Right lobe of liver (tissue), 4 donors: Measurements from ENCODE around the gene PTH.

Source experiments
- POLR2A ChIP-seq: fragments of 450-650 bp; IDR thresholded peaks from one replicate; pipeline ENCODE4 v1.6.1; 2017; ENCODE audit warnings: antibody characterized with exemption, mild to moderate bottlenecking
- TF ChIP-seq, protein P1 (sequence below), 4 donors: fragments of 200-600 bp in 3 of 4; fragments of 450-650 bp in 1 of 4; IDR thresholded peaks; one replicate each; pipeline versions ENCODE4 v1.5.1 to v1.8.0; 2016 to 2022; ENCODE audit warnings: antibody characterized with exemption in 4 of 4, mild to moderate bottlenecking in 2 of 4
- donor health status: DM: no; HTN: no; CAD: no.
- donor health status: DM: no; HTN: no; CAD: no.
- donor health status: DM: no; HTN: yes; CAD: no.

GRCh38 chr11:13494051-13494450 lies 1.7 kb downstream of the PTH start:
- no peak for TF ChIP-seq POLR2A
- TF ChIP-seq, protein P1, sequence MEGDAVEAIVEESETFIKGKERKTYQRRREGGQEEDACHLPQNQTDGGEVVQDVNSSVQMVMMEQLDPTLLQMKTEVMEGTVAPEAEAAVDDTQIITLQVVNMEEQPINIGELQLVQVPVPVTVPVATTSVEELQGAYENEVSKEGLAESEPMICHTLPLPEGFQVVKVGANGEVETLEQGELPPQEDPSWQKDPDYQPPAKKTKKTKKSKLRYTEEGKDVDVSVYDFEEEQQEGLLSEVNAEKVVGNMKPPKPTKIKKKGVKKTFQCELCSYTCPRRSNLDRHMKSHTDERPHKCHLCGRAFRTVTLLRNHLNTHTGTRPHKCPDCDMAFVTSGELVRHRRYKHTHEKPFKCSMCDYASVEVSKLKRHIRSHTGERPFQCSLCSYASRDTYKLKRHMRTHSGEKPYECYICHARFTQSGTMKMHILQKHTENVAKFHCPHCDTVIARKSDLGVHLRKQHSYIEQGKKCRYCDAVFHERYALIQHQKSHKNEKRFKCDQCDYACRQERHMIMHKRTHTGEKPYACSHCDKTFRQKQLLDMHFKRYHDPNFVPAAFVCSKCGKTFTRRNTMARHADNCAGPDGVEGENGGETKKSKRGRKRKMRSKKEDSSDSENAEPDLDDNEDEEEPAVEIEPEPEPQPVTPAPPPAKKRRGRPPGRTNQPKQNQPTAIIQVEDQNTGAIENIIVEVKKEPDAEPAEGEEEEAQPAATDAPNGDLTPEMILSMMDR (IDR thresholded peaks at IDR 0.05) = no peak
